HUES64 (cell line): ENCODE data around the gene H2BK1.

ENCODE experiments used
- H3K27ac ChIP-seq: 2 replicates; pipeline ENCODE4 v1.7.0; 2013; ENCODE audit warnings: low read depth, low read length, inconsistent platforms
- H3K27me3 ChIP-seq: 2 replicates; pipeline ENCODE4 v1.6.1; 2013; ENCODE audit warnings: mild to moderate bottlenecking, low read length; ENCODE audit not compliant: insufficient read depth
- H3K36me3 ChIP-seq: 2 replicates; pipeline ENCODE4 v1.6.1; 2013; ENCODE audit warnings: mild to moderate bottlenecking, low read length; ENCODE audit not compliant: insufficient read depth
- H3K4me1 ChIP-seq: 2 replicates; pipeline ENCODE4 v1.6.1; 2013; ENCODE audit warnings: mild to moderate bottlenecking, low read length, moderate library complexity; ENCODE audit not compliant: insufficient read depth
- H3K4me3 ChIP-seq: 2 replicates; pipeline ENCODE4 v1.5.1; 2013; ENCODE audit warnings: mild to moderate bottlenecking, low read length, moderate library complexity
- H3K9ac ChIP-seq: 2 replicates; pipeline ENCODE4 v1.6.1; 2013; ENCODE audit warnings: mild to moderate bottlenecking, low read depth, low read length
- H3K9me3 ChIP-seq: 2 replicates; pipeline ENCODE4 v1.6.1; 2013; ENCODE audit warnings: low read depth, low read length; ENCODE audit not compliant: insufficient read depth
- WGBS: fragments of 150-250, 120-280 bp; methylation state at CpG from one replicate; pipeline ENCODE4 v1.1.7; 2013; ENCODE audit warnings: missing lambda C conversion rate; 5-methylcytosine and 5-hydroxymethylcytosine counted together

Gene H2BK1

DNA sequence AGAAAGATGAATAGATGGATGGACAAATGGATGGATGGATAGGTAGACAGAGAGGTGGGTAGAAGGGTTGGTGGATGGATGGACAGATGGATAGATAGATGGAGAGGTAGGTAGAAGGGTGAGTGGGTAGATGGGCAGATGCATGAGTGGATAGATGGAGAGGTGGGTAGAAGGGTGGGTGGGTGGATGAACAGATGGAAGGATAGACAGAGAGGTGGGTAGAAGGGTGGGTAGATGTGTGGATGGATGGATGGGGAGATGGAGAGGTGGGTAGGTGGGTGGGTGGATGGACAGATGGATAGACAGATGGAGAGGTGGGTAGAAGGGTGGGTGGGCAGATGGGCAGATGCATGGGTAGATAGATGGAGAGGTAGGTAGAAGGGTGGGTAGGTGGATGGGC lies 12.4 kb downstream of the H2BK1 start:
- Histone ChIP-seq H3K4me3 (no peak overlapping the region), H3K9me3 (no peaks in the 10 kb centered on the region), H3K27ac (no peak overlapping the region), H3K27me3 (0 out of 2 replicates have a peak, but pooled peaks cover 3% of the 10 kb centered on the region), H3K36me3 (no peaks in the 10 kb centered on the region), H3K4me1 (peaks cover 3% of the 10 kb centered on the region; the same call in 1 of the 2 replicates), H3K9ac (no peak overlapping the region)

DNA sequence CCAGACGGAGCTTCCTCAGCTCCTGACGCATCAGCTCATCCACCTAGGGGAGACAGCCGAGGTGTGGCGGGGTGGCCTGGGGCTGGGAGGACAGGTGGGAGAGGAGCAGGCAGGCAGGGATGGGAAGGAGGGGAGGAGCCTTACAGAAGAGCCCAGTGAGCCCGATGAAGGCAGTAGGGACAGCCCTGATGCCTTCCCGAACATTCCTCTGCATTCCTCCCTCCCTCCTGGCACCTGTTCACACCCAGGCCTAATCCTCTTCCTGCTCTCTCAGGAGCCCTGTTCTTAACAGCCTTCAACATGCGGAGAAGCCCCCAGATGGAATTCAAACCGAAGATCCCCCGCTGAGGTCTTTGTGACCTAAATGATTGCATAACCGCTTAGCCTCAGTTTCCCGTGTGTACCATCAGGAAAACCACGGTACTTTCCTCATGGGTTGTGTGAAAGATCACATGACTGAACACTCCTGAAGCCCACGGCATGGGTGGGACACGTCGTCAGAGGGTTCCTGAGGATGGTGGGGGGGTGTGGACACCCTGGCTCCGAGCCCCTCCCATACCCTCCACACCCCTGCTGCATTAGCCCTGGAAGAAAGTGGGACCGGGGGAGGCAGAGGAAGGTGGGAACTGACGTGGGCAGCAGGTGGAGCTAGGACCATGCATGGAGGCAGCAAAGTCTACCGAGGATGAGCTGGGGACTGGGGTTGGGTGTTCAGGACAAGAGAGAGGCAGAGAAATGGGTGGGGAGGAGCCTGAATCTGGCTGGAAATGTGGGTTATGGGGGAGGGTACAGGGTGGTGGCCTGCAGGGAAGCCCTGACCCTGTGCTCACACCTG lies 14.5 kb downstream of the H2BK1 start:
- Histone ChIP-seq H3K36me3 (no peaks in the 10 kb centered on the region), H3K9ac (no peak overlapping the region), H3K9me3 (no peaks in the 10 kb centered on the region), H3K4me3 (no peak overlapping the region), H3K4me1 (peaks cover 3% of the 10 kb centered on the region; the same call in 1 of the 2 replicates), H3K27ac (no peak overlapping the region), H3K27me3 (0 out of 2 replicates have a peak, but pooled peaks cover 3% of the 10 kb centered on the region)
- 71% methylated on average over 16 of the region's 19 CpGs for WGBS

DNA sequence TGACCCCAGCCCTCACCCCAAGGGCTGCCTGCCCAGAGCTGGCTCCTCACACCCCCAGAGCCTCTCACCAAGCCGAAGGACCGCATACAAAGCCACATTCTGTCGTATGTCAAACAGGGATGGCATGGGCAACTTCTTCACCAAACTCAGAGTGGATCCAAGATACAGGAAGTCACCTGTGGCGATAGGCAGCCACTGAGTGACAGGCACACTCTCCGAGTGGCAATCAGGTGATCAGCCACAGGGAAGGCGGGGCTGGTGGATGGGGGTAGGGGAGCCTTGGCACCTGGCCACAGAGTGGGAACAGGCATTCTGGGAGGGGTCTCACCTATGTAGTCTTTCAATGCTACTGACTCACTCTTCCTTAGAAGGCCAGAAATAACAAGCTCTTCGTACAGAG lies 16.1 kb downstream of the H2BK1 start:
- Histone ChIP-seq H3K4me1 (no peaks in the 10 kb centered on the region), H3K9ac (no peak overlapping the region), H3K9me3 (no peaks in the 10 kb centered on the region), H3K27ac (no peak overlapping the region), H3K4me3 (no peak overlapping the region), H3K27me3 (0 out of 2 replicates have a peak, but pooled peaks cover 3% of the 10 kb centered on the region), H3K36me3 (no peaks in the 10 kb centered on the region)
- 90% methylated on average over 7 of the region's 7 CpGs for WGBS

DNA sequence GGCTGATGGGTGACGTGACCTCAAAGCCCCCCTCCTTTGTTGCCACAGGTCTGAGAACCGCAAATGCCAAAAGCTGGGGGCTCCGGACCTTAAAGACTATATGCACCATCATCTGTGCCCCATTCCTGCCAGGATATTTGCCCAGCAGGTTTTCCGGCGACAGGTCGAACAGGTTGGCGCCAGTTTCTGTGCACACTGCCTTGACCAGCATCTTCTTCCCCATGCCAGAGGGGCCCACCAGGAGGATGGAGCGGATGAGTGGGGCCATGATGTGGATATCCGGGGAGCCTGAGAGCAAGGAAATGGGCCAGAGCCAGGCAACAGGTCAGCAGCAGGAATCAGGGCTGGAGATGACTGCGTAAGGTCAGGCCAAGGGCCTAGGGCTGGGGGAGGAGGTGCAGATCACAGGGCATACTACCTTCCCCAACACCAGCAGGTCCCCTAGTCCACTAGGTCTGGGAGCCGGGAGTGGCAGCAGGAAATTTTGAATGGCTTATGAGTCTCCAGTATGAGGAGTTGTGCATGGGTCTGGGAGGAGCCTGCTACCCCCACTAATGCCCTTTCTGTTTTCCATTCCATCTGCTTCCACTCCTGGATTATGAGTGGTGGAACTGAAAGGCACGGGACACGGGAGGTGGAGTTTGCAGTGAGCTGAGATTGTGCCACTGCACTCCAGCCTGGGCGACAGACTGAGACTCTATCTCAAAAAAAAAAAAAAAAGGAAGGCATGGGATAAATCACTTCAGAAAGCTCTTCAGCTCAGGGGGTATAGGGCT lies 16.9 kb downstream of the H2BK1 start:
- H3K27me3 ChIP-seq: 0 out of 2 replicates have a peak, but pooled peaks cover 3% of the 10 kb centered on the region
- no peak overlapping the region for H3K9ac ChIP-seq
- no peaks in the 10 kb centered on the region for H3K36me3 ChIP-seq
- no peaks in the 10 kb centered on the region for H3K4me1 ChIP-seq
- no peaks in the 10 kb centered on the region for H3K9me3 ChIP-seq
- H3K4me3 ChIP-seq: no peak overlapping the region
- WGBS: 91% methylated on average over 14 of the region's 14 CpGs
- H3K27ac ChIP-seq: no peak overlapping the region

DNA sequence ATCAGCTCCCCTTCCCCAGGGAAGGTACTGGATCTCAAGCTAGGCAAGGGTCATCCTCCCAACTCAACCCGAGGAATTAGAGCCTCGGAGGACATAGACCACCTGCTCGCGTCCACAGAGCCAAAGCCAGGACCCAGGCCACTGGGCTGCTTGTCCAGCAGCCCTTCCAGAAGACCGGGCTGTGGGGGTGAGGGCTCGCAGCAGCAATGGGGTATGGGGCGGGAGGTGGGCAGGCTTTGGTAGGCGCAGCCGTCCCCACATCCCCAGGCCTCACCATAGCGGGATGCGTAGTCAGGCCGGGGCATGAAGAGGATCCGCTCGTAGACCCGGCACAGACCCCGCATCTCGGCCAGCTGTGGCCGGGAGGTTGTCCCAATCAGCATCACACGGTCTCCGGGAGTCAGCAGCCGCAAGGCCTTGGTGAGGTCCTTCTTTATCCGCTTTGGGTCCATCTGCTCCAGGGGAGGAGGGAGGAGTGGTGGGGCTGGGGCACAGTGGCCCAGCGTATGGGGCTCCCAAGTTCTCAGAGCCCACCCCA lies 18.2 kb downstream of the H2BK1 start:
- H3K27ac ChIP-seq: no peak overlapping the region
- H3K4me3 ChIP-seq: no peak overlapping the region
- WGBS: 95% methylated on average over 22 of the region's 23 CpGs
- no peaks in the 10 kb centered on the region for H3K4me1 ChIP-seq
- no peaks in the 10 kb centered on the region for H3K36me3 ChIP-seq
- 0 out of 2 replicates have a peak, but pooled peaks cover 3% of the 10 kb centered on the region for H3K27me3 ChIP-seq
- no peaks in the 10 kb centered on the region for H3K9me3 ChIP-seq
- H3K9ac ChIP-seq: no peak overlapping the region

DNA sequence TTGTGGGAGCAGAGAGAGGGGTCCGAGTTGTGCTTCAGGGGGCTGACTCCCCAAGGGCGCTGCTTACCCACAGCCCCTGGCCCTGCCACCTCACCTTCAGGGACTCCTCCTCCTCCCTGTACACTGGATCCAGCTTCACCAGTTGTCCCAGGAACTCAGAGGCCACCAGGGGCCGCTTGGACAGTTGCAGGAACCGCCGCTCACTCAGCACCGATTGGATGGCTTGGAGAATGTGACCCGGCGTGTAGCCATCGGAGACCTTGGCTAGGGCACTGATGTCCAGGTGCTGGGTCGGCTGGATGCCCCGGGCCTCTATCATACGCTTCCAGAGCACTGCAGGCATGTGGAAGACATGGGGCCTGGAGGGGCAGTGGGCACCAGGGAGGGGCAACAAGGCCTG lies 18.7 kb downstream of the H2BK1 start:
- Histone ChIP-seq H3K36me3 (no peaks in the 10 kb centered on the region), H3K27me3 (0 out of 2 replicates have a peak, but pooled peaks cover 3% of the 10 kb centered on the region), H3K27ac (no peak overlapping the region), H3K9me3 (no peaks in the 10 kb centered on the region), H3K4me3 (no peak overlapping the region), H3K9ac (no peak overlapping the region), H3K4me1 (no peaks in the 10 kb centered on the region)
- WGBS: 90% methylated on average over 12 of the region's 12 CpGs

DNA sequence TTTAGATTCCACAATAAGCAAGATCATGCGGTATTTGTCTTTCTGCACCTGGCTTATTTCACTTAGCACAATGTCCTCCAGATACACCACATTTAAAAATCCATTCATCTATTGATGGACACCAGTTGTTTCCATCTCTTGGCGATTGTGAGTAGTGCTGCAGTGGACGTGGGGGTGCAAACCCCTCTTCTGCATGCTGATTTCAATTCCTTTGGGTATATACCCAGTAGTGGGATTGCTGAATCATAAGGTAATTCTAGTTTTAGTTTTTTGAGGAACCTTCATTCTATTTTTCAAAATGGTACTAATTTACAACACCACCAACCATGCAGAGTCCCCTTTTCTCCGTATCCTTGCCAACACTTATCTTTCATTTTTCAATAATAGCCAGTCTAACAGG lies 21.2 kb downstream of the H2BK1 start:
- Histone ChIP-seq H3K9ac (no peak overlapping the region), H3K36me3 (no peaks in the 10 kb centered on the region), H3K27me3 (no peaks in the 10 kb centered on the region; the same call in 1 of the 2 replicates), H3K27ac (no peak overlapping the region), H3K4me3 (no peak overlapping the region), H3K4me1 (no peaks in the 10 kb centered on the region), H3K9me3 (no peaks in the 10 kb centered on the region)
- WGBS: 96% methylated on average over 4 of the region's 4 CpGs

DNA sequence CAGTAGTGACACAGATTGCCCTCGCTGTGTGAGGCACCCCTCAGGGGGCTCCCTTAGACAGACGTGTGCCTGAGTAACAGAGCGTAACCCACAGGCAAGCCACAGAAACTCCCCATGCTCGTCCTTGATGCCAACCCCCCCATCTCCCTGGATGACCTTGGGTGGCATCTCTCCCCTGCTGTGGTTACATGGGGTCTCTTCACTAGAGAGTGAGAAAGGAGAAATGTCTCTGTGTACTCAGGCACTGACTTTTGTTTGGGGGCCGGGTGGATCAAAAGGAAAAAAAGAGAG lies 22.1 kb downstream of the H2BK1 start:
- H3K9me3 ChIP-seq: no peaks in the 10 kb centered on the region
- no peaks in the 10 kb centered on the region for H3K36me3 ChIP-seq
- WGBS: 71% methylated on average over 5 of the region's 5 CpGs
- no peaks in the 10 kb centered on the region for H3K4me1 ChIP-seq
- no peak overlapping the region for H3K9ac ChIP-seq
- H3K4me3 ChIP-seq: no peak overlapping the region
- no peaks in the 10 kb centered on the region; the same call in 1 of the 2 replicates for H3K27me3 ChIP-seq
- H3K27ac ChIP-seq: no peak overlapping the region

DNA sequence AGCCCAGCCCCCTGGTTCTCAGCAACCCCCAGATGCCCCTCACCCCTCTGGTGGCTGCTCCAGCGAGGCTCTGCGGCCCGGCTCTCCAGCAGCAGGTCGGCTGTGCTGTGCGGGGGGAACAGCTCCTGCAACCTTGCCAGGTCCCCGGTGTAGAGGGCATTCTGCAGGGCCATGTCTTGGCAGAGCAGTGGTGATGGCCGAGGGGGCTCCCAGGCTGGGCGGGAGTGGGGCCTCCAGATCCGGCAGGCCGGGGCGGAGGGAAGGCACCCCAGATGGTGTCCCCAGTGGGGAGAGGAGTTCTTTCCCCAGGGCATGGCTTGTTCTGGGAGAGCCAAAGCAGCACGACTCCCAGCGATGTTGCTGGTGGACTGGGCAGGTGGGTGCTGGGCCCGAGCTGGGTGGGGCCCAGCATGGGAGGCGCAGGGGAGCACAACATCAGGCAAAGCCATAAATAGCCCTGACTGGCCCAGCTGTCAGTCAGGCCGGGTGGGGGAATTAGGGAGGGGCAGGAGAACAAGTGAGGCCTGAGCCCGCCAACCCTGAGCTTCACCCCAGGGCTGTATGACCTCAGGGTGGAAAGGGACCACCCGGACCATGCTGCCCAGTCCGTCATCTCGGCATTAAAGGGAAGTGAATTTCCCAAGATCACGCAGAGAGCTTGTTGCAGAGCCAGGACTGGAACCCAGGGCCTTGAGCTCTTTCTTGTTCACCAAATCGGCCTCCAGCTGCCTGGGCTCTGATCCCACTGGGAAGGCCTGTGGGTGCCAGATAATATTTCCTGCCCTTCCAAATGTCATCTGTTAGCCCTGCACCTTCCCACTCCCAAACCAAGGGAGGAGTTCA lies 22.7 kb downstream of the H2BK1 start:
- H3K36me3 ChIP-seq: no peaks in the 10 kb centered on the region
- H3K4me1 ChIP-seq: no peaks in the 10 kb centered on the region
- WGBS: 91% methylated on average over 22 of the region's 22 CpGs
- H3K27ac ChIP-seq: no peak overlapping the region
- H3K9ac ChIP-seq: no peak overlapping the region
- H3K9me3 ChIP-seq: no peaks in the 10 kb centered on the region
- no peaks in the 10 kb centered on the region; the same call in 1 of the 2 replicates for H3K27me3 ChIP-seq
- no peak overlapping the region for H3K4me3 ChIP-seq

DNA sequence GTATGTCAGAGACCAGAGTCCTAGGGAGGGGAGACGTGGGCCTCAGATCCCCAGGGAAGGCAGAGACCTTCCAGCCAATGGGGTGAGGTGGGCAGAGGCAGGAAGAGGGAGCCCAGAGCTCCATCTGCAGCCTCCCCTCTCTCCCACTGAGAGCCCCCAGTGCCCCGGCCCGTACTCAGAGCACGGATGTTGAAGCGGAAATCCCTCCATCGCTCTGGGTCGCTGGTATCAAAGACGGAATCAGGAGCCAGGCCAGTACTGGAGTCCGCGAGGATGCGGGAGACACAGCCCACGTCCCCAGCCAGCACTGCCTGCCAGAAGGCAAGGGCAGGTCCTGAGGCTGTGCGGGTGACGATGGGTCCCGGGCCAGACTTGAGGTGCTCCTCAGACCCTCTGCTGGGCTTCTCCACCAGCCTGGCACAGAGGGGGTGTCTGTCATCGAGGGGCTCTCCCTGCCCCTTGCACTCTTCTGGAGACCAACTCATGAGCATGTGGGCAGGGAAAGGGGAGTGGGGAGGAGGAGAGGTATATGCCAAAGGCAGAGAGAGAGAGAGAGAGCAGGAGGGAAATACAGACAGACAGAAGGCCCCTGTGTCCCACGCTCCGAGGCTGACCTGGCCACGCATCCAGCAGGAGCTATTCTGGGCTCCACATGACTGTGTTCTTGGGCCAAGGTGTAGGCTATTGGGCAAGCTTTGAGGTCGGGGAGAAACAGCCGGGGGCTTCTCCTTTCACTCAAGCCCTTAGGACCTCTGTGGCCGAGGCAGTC lies 23.5 kb downstream of the H2BK1 start, which contains the start of gene ASB10:
ASB10 (minus strand) TSS at position 611 of the 769 bp plus-strand sequence; CDS start at position 491, 120 bp downstream.
- 91% methylated on average over 22 of the region's 22 CpGs for WGBS
- Histone ChIP-seq H3K27ac (no peak within 1 kb of the TSS), H3K9ac (no peak within 1 kb of the TSS)

More for the DNA sequence above, 23.5 kb downstream of the H2BK1 start, which contains the start of gene ASB10:
- Histone ChIP-seq H3K9me3 (no peaks in the 10 kb centered on the region), H3K36me3 (no peaks in the 10 kb centered on the region), H3K27me3 (no peaks in the 10 kb centered on the region; the same call in 1 of the 2 replicates), H3K4me3 (no peak within 1 kb of the TSS), H3K4me1 (no peaks in the 10 kb centered on the region)
